Measurements from ENCODE around the gene EML4. TPM values are rescaled to one million over a fixed set of nuclear protein-coding genes. Genes with fewer than 3 reads are reported as not detected.

EML4 gene
- total RNA-seq, 1 experiment from 2014 or later = 68.2 TPM

GRCh38 chr2:42202634-42203008 is 33.5 kb downstream of the EML4 start:
- no peak overlapping the region for H3K4me3 Mint-ChIP-seq (ENCODE audit: low read depth, unreplicated experiment)
- H3K36me3 Mint-ChIP-seq (ENCODE audit: insufficient read depth, unreplicated experiment) = no peaks in the 10 kb centered on the region
- no peak for TF ChIP-seq CTCF (IDR thresholded peaks at IDR 0.05; ENCODE audit: unreplicated experiment)
- peaks cover 30% of the 10 kb centered on the region for H3K4me1 Mint-ChIP-seq (ENCODE audit: low read depth, unreplicated experiment)
- CTCF ChIA-PET = no interaction called here
- peaks cover 6% of the 10 kb centered on the region for H3K9me3 Mint-ChIP-seq (ENCODE audit: low read depth, unreplicated experiment)
- DNase-seq = no peak
- no peak overlapping the region for H3K27ac Mint-ChIP-seq (ENCODE audit: unreplicated experiment)
- intact Hi-C loops (cut with micrococcal nuclease; ENCODE audit: unreplicated experiment) = no loop called here
- BruUV-seq (replicated peaks) = no TSS peak
- H3K27me3 Mint-ChIP-seq (ENCODE audit: unreplicated experiment) = no peaks in the 10 kb centered on the region

- DNase-seq = no peak
- BruUV-seq (replicated peaks) = no TSS peak
Observed at GRCh38 chr2:42203792-42204191, 34.6 kb downstream of the EML4 start.

GRCh38 chr2:42205337-42205736 is 36.2 kb downstream of the EML4 start:
- CTCF ChIA-PET = no interaction called here
- TF ChIP-seq CTCF (IDR thresholded peaks at IDR 0.05; ENCODE audit: unreplicated experiment) = no peak
- DNase-seq = no peak
- Mint-ChIP-seq H3K4me1 (ENCODE audit: low read depth, unreplicated experiment) (peaks cover 9% of the 10 kb centered on the region), H3K9me3 (ENCODE audit: low read depth, unreplicated experiment) (no peaks in the 10 kb centered on the region), H3K4me3 (ENCODE audit: low read depth, unreplicated experiment) (no peak overlapping the region), H3K27me3 (ENCODE audit: unreplicated experiment) (no peaks in the 10 kb centered on the region), H3K36me3 (ENCODE audit: insufficient read depth, unreplicated experiment) (no peaks in the 10 kb centered on the region), H3K27ac (ENCODE audit: unreplicated experiment) (no peak overlapping the region)
- intact Hi-C loops (cut with micrococcal nuclease; ENCODE audit: unreplicated experiment) = no loop called here
- no TSS peak for BruUV-seq (replicated peaks)

More at GRCh38 chr2:42203792-42204191, 34.6 kb downstream of the EML4 start:
- CTCF ChIA-PET = interaction anchor here (1.1 kb wide), 1 partner anchor 8 kb away, joined by 3 read pairs; no protein-coding TSS in a partner anchor
- Mint-ChIP-seq H3K27ac (ENCODE audit: unreplicated experiment) (no peak overlapping the region), H3K9me3 (ENCODE audit: low read depth, unreplicated experiment) (peaks cover 2% of the 10 kb centered on the region), H3K27me3 (ENCODE audit: unreplicated experiment) (no peaks in the 10 kb centered on the region), H3K36me3 (ENCODE audit: insufficient read depth, unreplicated experiment) (no peaks in the 10 kb centered on the region), H3K4me1 (ENCODE audit: low read depth, unreplicated experiment) (peaks cover 19% of the 10 kb centered on the region), H3K4me3 (ENCODE audit: low read depth, unreplicated experiment) (no peak overlapping the region)
- TF ChIP-seq CTCF (IDR thresholded peaks at IDR 0.05; ENCODE audit: unreplicated experiment) = no peak
- intact Hi-C loops (cut with micrococcal nuclease; ENCODE audit: unreplicated experiment) = no loop called here

GRCh38 chr2:42207826-42208225 is 38.7 kb downstream of the EML4 start:
- no peak for DNase-seq
- no TSS peak for BruUV-seq (replicated peaks)
- Mint-ChIP-seq H3K27me3 (ENCODE audit: unreplicated experiment) (no peaks in the 10 kb centered on the region), H3K4me3 (ENCODE audit: low read depth, unreplicated experiment) (no peak overlapping the region), H3K9me3 (ENCODE audit: low read depth, unreplicated experiment) (no peaks in the 10 kb centered on the region), H3K4me1 (ENCODE audit: low read depth, unreplicated experiment) (peaks cover 9% of the 10 kb centered on the region), H3K36me3 (ENCODE audit: insufficient read depth, unreplicated experiment) (no peaks in the 10 kb centered on the region), H3K27ac (ENCODE audit: unreplicated experiment) (no peak overlapping the region)
- CTCF ChIA-PET = no interaction called here
- TF ChIP-seq CTCF (IDR thresholded peaks at IDR 0.05; ENCODE audit: unreplicated experiment) = no peak
- intact Hi-C loops (cut with micrococcal nuclease; ENCODE audit: unreplicated experiment) = no loop called here

All from Calu3 (cell line).